ENCODE measurements around the gene PAXX. TPM values are rescaled to one million over a fixed set of nuclear protein-coding genes. Genes with fewer than 3 reads are reported as not detected.

The PAXX gene, protein sequence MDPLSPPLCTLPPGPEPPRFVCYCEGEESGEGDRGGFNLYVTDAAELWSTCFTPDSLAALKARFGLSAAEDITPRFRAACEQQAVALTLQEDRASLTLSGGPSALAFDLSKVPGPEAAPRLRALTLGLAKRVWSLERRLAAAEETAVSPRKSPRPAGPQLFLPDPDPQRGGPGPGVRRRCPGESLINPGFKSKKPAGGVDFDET
- polyA plus RNA-seq (2012; ENCODE audit: insufficient read depth, insufficient read length), result 85.7 TPM

DNA sequence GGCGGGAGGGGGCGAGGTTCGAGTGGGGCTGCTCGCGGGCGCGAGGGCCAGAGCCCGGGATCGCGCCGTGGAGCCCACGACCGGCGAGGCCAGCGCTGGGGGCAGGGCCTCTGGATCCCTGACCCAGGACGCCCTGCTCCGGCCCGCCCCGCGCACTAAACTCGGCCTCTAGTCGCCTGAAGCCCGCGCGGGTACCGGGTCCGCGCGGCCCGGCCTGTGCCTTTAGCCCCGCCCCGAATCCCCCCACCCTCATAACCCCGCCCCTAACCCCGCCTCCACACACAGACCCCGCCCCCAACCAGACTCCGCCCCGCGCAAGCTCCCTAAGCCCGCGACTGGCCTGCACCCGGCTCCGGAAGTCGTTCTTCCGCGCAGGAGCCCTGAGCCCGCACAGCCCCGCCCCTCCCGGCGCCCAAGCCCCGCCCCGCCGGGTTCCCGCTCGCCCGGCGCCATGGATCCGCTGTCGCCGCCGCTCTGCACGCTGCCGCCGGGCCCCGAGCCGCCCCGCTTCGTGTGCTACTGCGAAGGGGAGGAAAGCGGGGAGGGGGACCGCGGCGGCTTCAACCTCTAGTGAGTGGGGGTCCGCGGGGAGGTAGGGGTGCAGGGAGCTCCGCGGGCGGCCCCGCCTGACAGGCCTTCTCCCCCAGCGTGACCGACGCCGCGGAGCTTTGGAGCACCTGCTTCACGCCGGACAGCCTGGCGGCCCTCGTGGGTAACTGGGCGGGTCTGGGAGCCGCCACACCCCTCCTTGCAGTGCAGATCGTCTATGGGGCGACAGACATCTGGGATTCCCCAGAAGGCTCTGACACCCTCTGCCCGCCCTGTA, at the start of gene PAXX:
TSS of gene PAXX (plus strand) at position 430 of the 826 bp plus-strand sequence. CDS start at position 452, 22 bp downstream.
- peak; percentile 79 for DNase-seq (ENCODE audit: low read depth, low spot score)
- H3K4me3 ChIP-seq (ENCODE audit: low read length), result peak within 1 kb of the TSS; percentile 87

- no peak for DNase-seq (ENCODE audit: low read depth, low spot score)
- peak overlapping the region; percentile 78; the same call in 1 of the 2 replicates for H3K4me3 ChIP-seq (ENCODE audit: low read length)
These were observed 49.4 kb upstream of the PAXX start for GRCh38 chr9:136942881-136943230.

- H3K4me3 ChIP-seq (ENCODE audit: low read length), result peak overlapping the region; percentile 78
- no peak for DNase-seq (ENCODE audit: low read depth, low spot score)
These were observed 48.7 kb upstream of the PAXX start for GRCh38 chr9:136943291-136944211.

DNA sequence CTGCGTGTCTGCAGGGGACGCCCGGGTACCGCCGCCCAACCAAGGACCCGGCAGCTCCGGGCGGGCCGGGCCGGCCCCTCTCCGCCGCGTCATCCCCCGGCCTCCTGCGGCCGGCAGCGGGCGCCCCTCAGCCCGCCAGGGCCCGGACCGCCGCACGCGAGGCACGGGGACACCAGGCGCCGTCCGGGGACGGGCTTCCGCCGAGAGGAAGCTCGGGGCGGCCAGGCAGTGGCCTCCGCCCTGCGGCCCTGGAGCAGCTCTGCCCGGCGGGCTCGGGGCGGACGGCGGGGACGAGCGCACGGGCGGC, 48.1 kb upstream of the PAXX start:
- H3K4me3 ChIP-seq (ENCODE audit: low read length), result peak overlapping the region; percentile 78
- DNase-seq (ENCODE audit: low read depth, low spot score), result no peak

GRCh38 chr9:136944519-136945332, 47.5 kb upstream of the PAXX start, which contains the start of the genes C8G and FBXW5:
TSS of gene C8G (plus strand) at chr9:136945243. CDS start at chr9:136945321, 78 bp downstream.
TSS of gene FBXW5 (minus strand) at chr9:136944738. CDS start at chr9:136944083, 655 bp downstream.
- DNase-seq (ENCODE audit: low read depth, low spot score), result peak; percentile 82
- H3K4me3 ChIP-seq (ENCODE audit: low read length), result peak within 1 kb of the TSS; percentile 78

DNA sequence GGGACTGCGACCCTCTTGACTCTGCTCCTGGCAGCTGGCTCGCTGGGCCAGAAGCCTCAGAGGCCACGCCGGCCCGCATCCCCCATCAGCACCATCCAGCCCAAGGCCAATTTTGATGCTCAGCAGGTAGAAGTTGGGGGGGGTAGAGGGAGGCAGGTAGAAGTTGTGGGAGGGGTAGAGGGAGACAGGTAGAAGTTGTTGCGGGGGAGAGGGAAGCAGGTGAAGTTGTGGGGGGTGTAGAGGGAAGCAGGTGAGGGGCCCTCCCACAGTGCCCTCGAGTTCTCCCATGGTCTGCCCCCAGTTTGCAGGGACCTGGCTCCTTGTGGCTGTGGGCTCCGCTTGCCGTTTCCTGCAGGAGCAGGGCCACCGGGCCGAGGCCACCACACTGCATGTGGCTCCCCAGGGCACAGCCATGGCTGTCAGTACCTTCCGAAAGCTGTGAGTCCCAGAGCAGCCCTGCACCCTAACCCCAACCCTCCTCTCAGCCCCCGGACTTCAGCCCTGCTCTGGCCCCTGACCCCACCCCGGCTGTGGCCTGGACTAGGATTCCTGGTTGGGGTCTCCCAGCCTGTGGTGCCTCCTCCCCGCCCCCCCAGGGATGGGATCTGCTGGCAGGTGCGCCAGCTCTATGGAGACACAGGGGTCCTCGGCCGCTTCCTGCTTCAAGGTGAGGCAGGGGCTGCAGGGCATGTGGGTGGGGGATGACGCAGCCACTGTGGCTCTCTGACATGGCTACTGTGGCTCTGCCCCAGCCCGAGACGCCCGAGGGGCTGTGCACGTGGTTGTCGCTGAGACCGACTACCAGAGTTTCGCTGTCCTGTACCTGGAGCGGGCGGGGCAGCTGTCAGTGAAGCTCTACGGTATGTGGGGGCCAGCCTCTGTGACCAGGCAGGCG, 46.6 kb upstream of the PAXX start:
- no peak overlapping the region for H3K4me3 ChIP-seq (ENCODE audit: low read length)
- DNase-seq (ENCODE audit: low read depth, low spot score), result no peak

- H3K4me3 ChIP-seq (ENCODE audit: low read length), result no peak overlapping the region
- no peak for DNase-seq (ENCODE audit: low read depth, low spot score)
These were observed 45.8 kb upstream of the PAXX start for GRCh38 chr9:136946228-136947027.

GRCh38 chr9:136947028-136947891, 45.0 kb upstream of the PAXX start:
- no peak overlapping the region for H3K4me3 ChIP-seq (ENCODE audit: low read length)

GRCh38 chr9:136947955-136948510, 44.2 kb upstream of the PAXX start:
- no peak for DNase-seq (ENCODE audit: low read depth, low spot score)
- no peak overlapping the region for H3K4me3 ChIP-seq (ENCODE audit: low read length)

More at GRCh38 chr9:136947028-136947891, 45.0 kb upstream of the PAXX start:
- DNase-seq (ENCODE audit: low read depth, low spot score), result no peak

- DNase-seq (ENCODE audit: low read depth, low spot score), result no peak
- peak overlapping the region; percentile 69 for H3K4me3 ChIP-seq (ENCODE audit: low read length)
These were observed 42.9 kb upstream of the PAXX start for GRCh38 chr9:136949239-136949816.

DNA sequence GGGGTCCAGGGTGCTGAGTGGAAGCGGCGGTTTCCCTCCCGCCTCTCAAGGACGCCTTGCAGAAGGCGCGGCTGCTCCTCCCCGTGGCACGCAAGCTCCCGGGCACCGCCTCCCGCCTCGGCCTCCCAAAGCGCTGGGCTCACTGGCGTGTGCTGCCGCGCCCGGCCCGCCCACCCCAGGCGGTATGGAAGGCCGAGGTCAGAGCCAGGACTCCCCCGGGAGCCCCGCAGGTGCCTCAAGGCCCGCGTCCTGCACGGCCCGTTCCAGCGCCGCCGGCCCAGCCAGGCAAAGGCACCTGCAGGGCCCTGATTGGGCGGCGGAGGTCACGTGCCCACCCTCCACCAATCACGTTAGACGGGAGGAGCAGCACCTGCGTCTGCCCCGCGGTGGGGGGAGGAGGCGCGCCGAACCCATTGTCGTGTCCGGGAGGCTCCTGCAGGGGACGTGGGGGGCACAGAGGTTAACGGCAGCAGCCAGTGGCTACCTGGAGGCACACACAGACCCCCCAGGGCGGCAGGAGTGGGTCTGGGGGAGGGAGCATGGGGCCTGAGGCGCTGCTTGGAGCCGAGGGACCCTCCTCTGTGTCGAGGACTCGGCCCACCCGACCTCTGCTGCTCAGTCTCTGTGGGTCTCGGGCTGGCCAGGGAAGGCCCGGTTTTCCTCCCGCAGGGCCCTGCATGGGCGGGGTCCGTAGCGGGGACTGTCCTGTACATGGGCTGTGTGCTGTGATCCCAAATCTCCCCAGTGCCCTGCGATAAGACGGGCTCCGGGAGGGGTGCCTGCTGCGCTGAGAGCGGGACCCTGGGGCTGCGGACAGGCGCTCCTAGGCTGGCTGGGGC, 42.2 kb upstream of the PAXX start:
- DNase-seq (ENCODE audit: low read depth, low spot score), result peak; percentile 91

DNA sequence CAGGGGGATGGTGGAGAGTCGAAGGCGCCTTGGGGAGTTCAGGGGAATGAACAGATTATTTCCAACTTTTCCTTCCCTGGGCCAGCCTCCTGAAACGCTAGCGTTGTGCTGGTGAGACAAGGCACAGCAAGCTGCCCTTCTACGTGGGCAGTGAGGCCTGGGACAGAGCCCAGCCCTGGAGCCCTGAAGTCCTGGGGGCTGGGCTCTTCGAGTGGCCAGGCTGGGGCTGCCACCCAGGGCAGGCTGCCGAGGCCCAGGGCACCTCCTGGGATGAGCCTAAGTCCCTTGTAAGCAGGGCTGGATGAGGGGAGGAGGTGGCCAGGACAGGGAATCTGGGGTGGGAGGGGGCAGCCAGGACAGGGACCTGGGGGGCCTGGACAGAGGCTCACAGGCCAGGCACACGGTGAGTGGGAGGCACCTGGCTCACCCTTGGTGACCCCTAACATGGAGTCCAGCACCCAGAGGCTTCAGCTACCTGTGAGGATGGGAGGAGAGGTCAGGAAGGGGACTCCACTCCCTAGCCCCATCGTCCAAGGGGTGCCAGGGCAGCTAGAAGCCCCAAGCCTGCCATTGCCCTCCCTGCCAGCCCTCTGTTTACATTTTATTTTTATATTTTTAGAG, 41.5 kb upstream of the PAXX start:
- DNase-seq (ENCODE audit: low read depth, low spot score), result no peak
- H3K4me3 ChIP-seq (ENCODE audit: low read length), result peak overlapping the region; percentile 69

More for the DNA sequence above, 42.2 kb upstream of the PAXX start:
- peak overlapping the region; percentile 69 for H3K4me3 ChIP-seq (ENCODE audit: low read length)

DNA sequence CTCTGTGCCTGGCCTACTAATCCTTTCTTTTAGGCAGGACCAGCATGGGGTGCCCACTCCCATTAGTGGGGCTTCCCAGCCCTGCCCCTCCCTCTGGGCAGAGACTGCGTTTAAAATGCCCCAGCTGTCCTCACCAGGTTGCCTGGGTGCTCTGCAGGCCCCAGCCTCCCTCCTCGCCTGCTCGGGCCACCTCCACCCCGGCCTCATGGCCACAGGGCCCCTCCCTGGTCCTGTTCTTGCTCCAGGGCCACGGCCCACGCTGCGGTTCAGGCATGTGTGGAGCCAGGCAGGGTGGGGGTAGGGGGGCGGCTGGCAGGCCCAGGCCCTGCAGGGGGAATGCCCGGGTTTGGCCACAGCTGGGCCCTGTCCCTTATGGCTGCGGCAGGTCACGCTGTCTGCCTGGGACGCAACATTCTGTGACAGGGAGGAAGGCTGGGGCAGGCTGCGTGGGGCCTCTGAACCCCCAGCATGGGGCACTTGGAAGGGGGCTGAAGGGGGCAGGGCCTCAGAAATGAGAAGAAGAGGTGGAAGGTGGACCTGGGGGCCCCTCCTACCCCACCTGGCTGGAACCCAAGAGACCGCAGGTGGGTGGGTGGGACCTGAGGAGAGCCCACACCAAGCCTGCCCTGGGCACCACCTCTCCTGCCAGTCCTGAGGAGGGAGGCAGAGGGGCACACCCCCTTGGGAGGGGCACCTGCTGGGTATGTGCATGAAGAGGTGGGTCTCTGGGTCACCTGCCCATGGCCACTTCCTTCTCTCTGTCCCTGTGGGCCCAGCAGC, 40.5 kb upstream of the PAXX start, which contains the start of gene LCN12:
TSS of gene LCN12 (plus strand) at position 733 of the 780 bp plus-strand sequence. CDS start 55 bp downstream, outside the sequence.
- DNase-seq (ENCODE audit: low read depth, low spot score), result no peak
- H3K4me3 ChIP-seq (ENCODE audit: low read length), result no peak within 1 kb of the TSS
